ENCODE results near the gene SPG21. TPM values are rescaled to one million over a fixed set of nuclear protein-coding genes. Genes with fewer than 3 reads are reported as not detected.

Gene SPG21
- total and polyA plus RNA-seq, 2 of the 4 experiments (the other 2 are of a cell fraction) = 59.9 to 60.8 TPM

DNA sequence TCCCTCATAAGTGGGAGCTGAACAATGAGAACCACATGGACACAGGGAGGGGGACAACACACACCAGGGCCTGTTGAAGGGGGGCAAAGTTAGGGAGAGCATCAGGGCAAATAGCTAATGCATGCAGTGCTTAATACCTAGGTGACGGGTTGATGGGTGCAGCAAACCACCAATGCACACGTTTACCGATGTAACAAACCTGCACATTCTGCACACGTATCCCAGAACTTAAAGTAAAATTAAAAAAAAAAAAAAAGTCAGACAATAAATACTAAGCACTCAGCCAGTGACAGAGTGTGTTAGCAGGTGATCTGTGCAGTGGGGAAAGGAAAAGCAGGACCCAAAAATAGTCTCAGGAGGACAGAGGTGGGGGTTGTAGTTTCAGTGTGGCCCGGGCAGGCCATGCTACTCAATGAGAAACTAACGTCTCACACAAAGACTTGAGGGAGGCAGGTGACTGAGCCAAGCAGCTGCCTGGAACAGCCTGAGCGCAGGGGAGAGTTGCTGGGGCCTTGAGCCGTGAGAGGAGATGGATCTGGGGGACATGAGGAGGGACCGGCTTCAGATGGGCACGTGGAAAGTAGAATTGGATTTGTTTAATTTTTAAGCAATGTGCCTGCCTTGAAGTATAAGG, 59.6 kb downstream of the SPG21 start:
- Histone ChIP-seq H3K14ac (replicated peaks; ENCODE audit: low read depth, low read length) (no peak overlapping the region), H3K18ac (ENCODE audit: low read depth, low read length) (no peak overlapping the region), H2BK120ac (ENCODE audit: low read depth, low read length) (no peak overlapping the region), H4K91ac (ENCODE audit: insufficient read depth, low read depth, low read length) (no peak overlapping the region), H3K4ac (ENCODE audit: low read depth, low read length) (no peak overlapping the region), H3K4me1 (ENCODE audit: control insufficient read depth, insufficient read depth, low read length) (peaks cover 8% of the 10 kb centered on the region), H4K20me1 (ENCODE audit: insufficient read depth, low read length) (no peaks in the 10 kb centered on the region), H3K27me3 (ENCODE audit: control insufficient read depth, insufficient read depth, low read length) (no peaks in the 10 kb centered on the region), H3K56ac (ENCODE audit: extremely low read depth, insufficient read depth, low read length) (no peak overlapping the region), H4K5ac (ENCODE audit: low read depth, low read length) (no peak overlapping the region), H2BK20ac (ENCODE audit: low read depth, low read length) (no peak overlapping the region), H2BK15ac (ENCODE audit: low read depth, low read length) (no peak overlapping the region), H2AK9ac (replicated peaks; ENCODE audit: low read depth, low read length, poor library complexity) (peak overlapping the region; percentile 70), H3K9me3 (ENCODE audit: control insufficient read depth, insufficient read depth, low read length) (no peaks in the 10 kb centered on the region), H3K79me1 (ENCODE audit: low read depth in 1 of 2, low read length in 2 of 2) (peaks cover 0 to 3% of the 10 kb centered on the region in 2 experiments; a peak in 1 of 4 replicates), H2BK5ac (ENCODE audit: low read depth, low read length, poor library complexity, severe bottlenecking) (no peak overlapping the region), H3K4me3 (ENCODE audit: insufficient read depth, low read depth, low read length) (no peak overlapping the region), H3K9ac (ENCODE audit: low read depth, low read length) (no peak overlapping the region), H2AFZ (replicated peaks; ENCODE audit: low read length, poor library complexity) (no peak overlapping the region), H3K9me1 (ENCODE audit: insufficient read depth, low read length) (peaks cover 19% of the 10 kb centered on the region), H3K4me2 (ENCODE audit: low read depth, low read length) (no peak overlapping the region), H2AK5ac (ENCODE audit: low read depth, low read length) (no peak overlapping the region), H3K36me3 (ENCODE audit: control insufficient read depth, insufficient read depth, low read length) (peaks cover 2% of the 10 kb centered on the region; the same call in 1 of the 2 replicates), H3K27ac (ENCODE audit: insufficient read depth, low read length) (no peak overlapping the region), H3K23ac (ENCODE audit: low read depth, low read length) (no peak overlapping the region), H4K8ac (ENCODE audit: low read depth in 2 of 2, low read length in 2 of 2) (no peak overlapping the region)
- dilution Hi-C loops (cut with HindIII; ENCODE audit: low sequenced_read_pairs, unreplicated experiment) = no loop called here
- ChIA-PET CTCF (no interaction called here), POLR2A (ENCODE audit: unreplicated experiment) (no interaction called here)
- DNase-seq = no peak
- TF ChIP-seq RAD21 (IDR thresholded peaks at IDR 0.05; ENCODE audit: low read length) = no peak
- no peak for TF ChIP-seq POLR2A (IDR thresholded peaks at IDR 0.05; ENCODE audit: low read depth, low read length)
- no peak for TF ChIP-seq FOS (IDR thresholded peaks at IDR 0.05; ENCODE audit: low read depth, low read length)
- TF ChIP-seq, protein P1, sequence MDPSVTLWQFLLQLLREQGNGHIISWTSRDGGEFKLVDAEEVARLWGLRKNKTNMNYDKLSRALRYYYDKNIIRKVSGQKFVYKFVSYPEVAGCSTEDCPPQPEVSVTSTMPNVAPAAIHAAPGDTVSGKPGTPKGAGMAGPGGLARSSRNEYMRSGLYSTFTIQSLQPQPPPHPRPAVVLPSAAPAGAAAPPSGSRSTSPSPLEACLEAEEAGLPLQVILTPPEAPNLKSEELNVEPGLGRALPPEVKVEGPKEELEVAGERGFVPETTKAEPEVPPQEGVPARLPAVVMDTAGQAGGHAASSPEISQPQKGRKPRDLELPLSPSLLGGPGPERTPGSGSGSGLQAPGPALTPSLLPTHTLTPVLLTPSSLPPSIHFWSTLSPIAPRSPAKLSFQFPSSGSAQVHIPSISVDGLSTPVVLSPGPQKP (IDR thresholded peaks at IDR 0.05; ENCODE audit: borderline replicate concordance, low read depth, low read length) = no peak
- no peak for TF ChIP-seq MAFK (IDR thresholded peaks at IDR 0.05; ENCODE audit: low read depth, low read length)
- no peak for TF ChIP-seq MXI1 (IDR thresholded peaks at IDR 0.05; ENCODE audit: borderline replicate concordance, low read depth, low read length)
- no peak for TF ChIP-seq CEBPB (IDR thresholded peaks at IDR 0.05; ENCODE audit: low read depth, low read length)
- no peak for TF ChIP-seq SMC3 (IDR thresholded peaks at IDR 0.05; ENCODE audit: low read depth, low read length)
- in situ Hi-C loops (cut with MboI; ENCODE audit: low sequenced_read_pairs) = no loop called here
- 100% methylated on average over 1 of the region's 10 CpGs; no CpG with 5 or more reads in 1 of the 2 experiments for WGBS, 2 experiments (ENCODE audit: extremely low coverage in 2 of 2, insufficient read length in 1 of 2)
- ATAC-seq (ENCODE audit: low read depth) = no peak
- BruUV-seq (replicated peaks) = no TSS peak
- intact Hi-C loops (cut with micrococcal nuclease) = no loop called here
